ENCODE data around the gene MACROD2. TPM values are rescaled to one million over a fixed set of nuclear protein-coding genes. Genes with fewer than 3 reads are reported as not detected.
"Not testable (repeated sequence)": the region's sequence is repeated elsewhere in the genome, so short reads cannot be mapped to it uniquely, and the experiment has no call there.

MACROD2 gene
- total and polyA plus RNA-seq, 2 of the 4 experiments (the other 2 are of a cell fraction): not detected

GRCh38 chr20:14226051-14227049 is 231.0 kb downstream of the MACROD2 start:
- BruUV-seq (replicated peaks); H2AK5ac ChIP-seq (ENCODE audit: low read depth, low read length); H3K9ac ChIP-seq (ENCODE audit: low read depth, low read length); H3K79me1 ChIP-seq (ENCODE audit: low read depth in 1 of 2, low read length in 2 of 2); H2BK120ac ChIP-seq (ENCODE audit: low read depth, low read length); H3K4me3 ChIP-seq (ENCODE audit: insufficient read depth, low read depth, low read length); H3K4me2 ChIP-seq (ENCODE audit: low read depth, low read length); H3K14ac ChIP-seq (replicated peaks; ENCODE audit: low read depth, low read length); H3K27me3 ChIP-seq (ENCODE audit: control insufficient read depth, insufficient read depth, low read length); H4K5ac ChIP-seq (ENCODE audit: low read depth, low read length); intact Hi-C loops (cut with micrococcal nuclease); dilution Hi-C loops (cut with HindIII; ENCODE audit: low sequenced_read_pairs, unreplicated experiment); H2AK9ac ChIP-seq (replicated peaks; ENCODE audit: low read depth, low read length, poor library complexity); POLR2A ChIA-PET (ENCODE audit: unreplicated experiment); CTCF ChIA-PET; H4K20me1 ChIP-seq (ENCODE audit: insufficient read depth, low read length); H2BK20ac ChIP-seq (ENCODE audit: low read depth, low read length); H3K9me3 ChIP-seq (ENCODE audit: control insufficient read depth, insufficient read depth, low read length); H3K56ac ChIP-seq (ENCODE audit: extremely low read depth, insufficient read depth, low read length); H2BK5ac ChIP-seq (ENCODE audit: low read depth, low read length, poor library complexity, severe bottlenecking); H3K36me3 ChIP-seq (ENCODE audit: control insufficient read depth, insufficient read depth, low read length); ATAC-seq (ENCODE audit: low read depth); H3K4me1 ChIP-seq (ENCODE audit: control insufficient read depth, insufficient read depth, low read length); H3K23ac ChIP-seq (ENCODE audit: low read depth, low read length); H3K27ac ChIP-seq (ENCODE audit: insufficient read depth, low read length); H4K91ac ChIP-seq (ENCODE audit: insufficient read depth, low read depth, low read length); H3K4ac ChIP-seq (ENCODE audit: low read depth, low read length); H3K9me1 ChIP-seq (ENCODE audit: insufficient read depth, low read length); DNase-seq; in situ Hi-C loops (cut with MboI; ENCODE audit: low sequenced_read_pairs); H4K8ac ChIP-seq (ENCODE audit: low read depth in 2 of 2, low read length in 2 of 2); H2BK15ac ChIP-seq (ENCODE audit: low read depth, low read length); H3K18ac ChIP-seq (ENCODE audit: low read depth, low read length): not testable (repeated sequence)
- peak overlapping the region; percentile 39 for H2AFZ ChIP-seq (replicated peaks; ENCODE audit: low read length, poor library complexity)
- WGBS, 2 experiments (ENCODE audit: extremely low coverage in 2 of 2, insufficient read length in 1 of 2): 50% methylated on average over 2 of the region's 53 CpGs; no CpG with 5 or more reads in 1 of the 2 experiments

All from IMR-90 (cell line).